ENCODE results near the gene REXO5. TPM values are rescaled to one million over a fixed set of nuclear protein-coding genes. Genes with fewer than 3 reads are reported as not detected.

Gene REXO5
- total RNA-seq, 4 donors from 2014 or later: 4.1 to 17.5 (median 6.4) TPM

GRCh38 chr16:20768121-20768520 is 38.2 kb upstream of the REXO5 start:
- no peaks in the 10 kb centered on the region for H3K27me3 ChIP-seq
- no peaks in the 10 kb centered on the region for H3K9me3 ChIP-seq
- H3K4me3 ChIP-seq: no peak overlapping the region
- peaks cover 0 to 15% (median 9%) of the 10 kb centered on the region in 4 donors for H3K4me1 ChIP-seq
- intact Hi-C loops (cut with DNase I; ENCODE audit: low total_unique reads): no loop called here
- in situ Hi-C loops (cut with MboI; ENCODE audit: low pct_ligation_motif_present in 1 of 4, low pct_unique_long_range_greater_than_20kb in 1 of 4, low sequenced_read_pairs in 3 of 4): no loop called here
- no peaks in the 10 kb centered on the region for H3K36me3 ChIP-seq
- TF ChIP-seq POLR2A (IDR thresholded peaks at IDR 0.05): no peak
- TF ChIP-seq CTCF (IDR thresholded peaks at IDR 0.05): no peak
- no peak for TF ChIP-seq EP300 (IDR thresholded peaks at IDR 0.05; ENCODE audit: low read depth)
- TF ChIP-seq POLR2AphosphoS5 (IDR thresholded peaks at IDR 0.05): no peak
- no peak for DNase-seq
- WGBS, 2 donors (ENCODE audit: low coverage in 1 of 2): 97% methylated on average over 1 of the region's 1 CpG; no CpG with 5 or more reads in 1 of the 2 donors
- no peak overlapping the region for H3K27ac ChIP-seq

GRCh38 chr16:20768818-20769217 is 37.5 kb upstream of the REXO5 start:
- Histone ChIP-seq H3K27ac (no peak overlapping the region), H3K9me3 (no peaks in the 10 kb centered on the region), H3K27me3 (no peaks in the 10 kb centered on the region), H3K36me3 (no peaks in the 10 kb centered on the region), H3K4me3 (no peak overlapping the region), H3K4me1 (peaks cover 0 to 13% (median 7%) of the 10 kb centered on the region in 4 donors)
- 50 to 100% methylated on average over 1 of the region's 1 CpG for WGBS, 2 donors (ENCODE audit: low coverage in 1 of 2)
- in situ Hi-C loops (cut with MboI; ENCODE audit: low pct_ligation_motif_present in 1 of 4, low pct_unique_long_range_greater_than_20kb in 1 of 4, low sequenced_read_pairs in 3 of 4) (no loop called here), intact Hi-C loops (cut with DNase I; ENCODE audit: low total_unique reads) (no loop called here)
- TF ChIP-seq POLR2AphosphoS5 (IDR thresholded peaks at IDR 0.05): no peak
- TF ChIP-seq EP300 (IDR thresholded peaks at IDR 0.05; ENCODE audit: low read depth): no peak
- no peak for TF ChIP-seq POLR2A (IDR thresholded peaks at IDR 0.05)
- TF ChIP-seq CTCF (IDR thresholded peaks at IDR 0.05): no peak
- DNase-seq: no peak

GRCh38 chr16:20773679-20774078 is 32.6 kb upstream of the REXO5 start:
- H3K4me3 ChIP-seq: no peak overlapping the region
- no peaks in the 10 kb centered on the region for H3K9me3 ChIP-seq
- no peaks in the 10 kb centered on the region for H3K4me1 ChIP-seq
- intact Hi-C loops (cut with DNase I; ENCODE audit: low total_unique reads) (no loop called here), in situ Hi-C loops (cut with MboI; ENCODE audit: low pct_ligation_motif_present in 1 of 4, low pct_unique_long_range_greater_than_20kb in 1 of 4, low sequenced_read_pairs in 3 of 4) (no loop called here)
- no peak overlapping the region for H3K27ac ChIP-seq
- H3K36me3 ChIP-seq: peaks cover 0 to 7% (median 0%) of the 10 kb centered on the region in 4 donors
- TF ChIP-seq POLR2AphosphoS5 (IDR thresholded peaks at IDR 0.05) (no peak), EP300 (IDR thresholded peaks at IDR 0.05; ENCODE audit: low read depth) (no peak), CTCF (IDR thresholded peaks at IDR 0.05) (no peak), POLR2A (IDR thresholded peaks at IDR 0.05) (no peak)
- 70 to 85% methylated on average over 3 of the region's 3 CpGs for WGBS, 2 donors (ENCODE audit: low coverage in 1 of 2)
- no peaks in the 10 kb centered on the region for H3K27me3 ChIP-seq
- DNase-seq: no peak

GRCh38 chr16:20774703-20775362 is 31.5 kb upstream of the REXO5 start:
- in situ Hi-C loops (cut with MboI; ENCODE audit: low pct_ligation_motif_present in 1 of 4, low pct_unique_long_range_greater_than_20kb in 1 of 4, low sequenced_read_pairs in 3 of 4) (no loop called here), intact Hi-C loops (cut with DNase I; ENCODE audit: low total_unique reads) (no loop called here)
- 73 to 100% methylated on average over 1 to 7 of the region's 7 CpGs for WGBS, 2 donors (ENCODE audit: low coverage in 1 of 2)
- TF ChIP-seq CTCF (IDR thresholded peaks at IDR 0.05): peak; percentile 36 to 56 (median 41)
- TF ChIP-seq POLR2A (IDR thresholded peaks at IDR 0.05): no peak
- peak; percentile 68 for DNase-seq
- Histone ChIP-seq H3K9me3 (no peaks in the 10 kb centered on the region), H3K27ac (no peak overlapping the region), H3K4me3 (no peak overlapping the region), H3K27me3 (no peaks in the 10 kb centered on the region), H3K4me1 (no peaks in the 10 kb centered on the region), H3K36me3 (peaks cover 0 to 9% (median 0%) of the 10 kb centered on the region in 4 donors)
